ENCODE data around the gene C7orf57.

GRCh38 chr7:48106906-48107659, 71.7 kb downstream of the C7orf57 start:
- TF ChIP-seq CTCF (IDR thresholded peaks at IDR 0.05; ENCODE audit: borderline replicate concordance, extremely low read depth, low read length, poor library complexity, severe bottlenecking) (no peak), EZH2 (IDR thresholded peaks at IDR 0.05; ENCODE audit: borderline replicate concordance, low read depth, low read length, severe bottlenecking) (no peak)

All from DND-41 (cell line).